VCaP (cell line): ENCODE measurements around the gene CCDC47.

Experiments used
- H3K27ac ChIP-seq: fragments of 450-650 bp; 2 replicates; pipeline ENCODE4 v1.5.1; 2017
- TF ChIP-seq, protein P1 (sequence below): fragments of 450-650 bp; conservative IDR thresholded peaks from 2 replicates; pipeline ENCODE4 v1.5.1; 2017; ENCODE audit warnings: mild to moderate bottlenecking, moderate library complexity

The CCDC47 gene

DNA sequence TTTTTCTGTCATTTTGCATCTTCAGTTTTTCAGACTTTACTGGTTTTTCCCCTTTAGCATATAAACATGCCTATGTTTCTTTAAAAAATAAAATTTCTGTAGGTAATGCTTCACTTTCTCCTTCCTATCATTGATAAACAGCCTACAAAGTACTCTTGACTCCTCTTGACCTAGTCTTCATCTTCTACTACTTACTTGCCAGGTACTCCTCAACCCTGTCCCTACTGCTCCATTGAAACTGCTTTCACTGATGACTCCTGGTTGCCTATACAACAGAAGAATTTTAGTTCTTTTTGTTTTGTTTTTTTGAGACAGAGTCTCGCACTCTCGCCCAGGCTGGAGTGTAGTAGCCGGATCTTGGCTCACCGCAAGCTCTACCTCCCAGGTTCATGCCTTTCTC lies 7.5 kb upstream of the CCDC47 start:
- peak overlapping the region; percentile 30 for H3K27ac ChIP-seq
- TF ChIP-seq, protein P1, sequence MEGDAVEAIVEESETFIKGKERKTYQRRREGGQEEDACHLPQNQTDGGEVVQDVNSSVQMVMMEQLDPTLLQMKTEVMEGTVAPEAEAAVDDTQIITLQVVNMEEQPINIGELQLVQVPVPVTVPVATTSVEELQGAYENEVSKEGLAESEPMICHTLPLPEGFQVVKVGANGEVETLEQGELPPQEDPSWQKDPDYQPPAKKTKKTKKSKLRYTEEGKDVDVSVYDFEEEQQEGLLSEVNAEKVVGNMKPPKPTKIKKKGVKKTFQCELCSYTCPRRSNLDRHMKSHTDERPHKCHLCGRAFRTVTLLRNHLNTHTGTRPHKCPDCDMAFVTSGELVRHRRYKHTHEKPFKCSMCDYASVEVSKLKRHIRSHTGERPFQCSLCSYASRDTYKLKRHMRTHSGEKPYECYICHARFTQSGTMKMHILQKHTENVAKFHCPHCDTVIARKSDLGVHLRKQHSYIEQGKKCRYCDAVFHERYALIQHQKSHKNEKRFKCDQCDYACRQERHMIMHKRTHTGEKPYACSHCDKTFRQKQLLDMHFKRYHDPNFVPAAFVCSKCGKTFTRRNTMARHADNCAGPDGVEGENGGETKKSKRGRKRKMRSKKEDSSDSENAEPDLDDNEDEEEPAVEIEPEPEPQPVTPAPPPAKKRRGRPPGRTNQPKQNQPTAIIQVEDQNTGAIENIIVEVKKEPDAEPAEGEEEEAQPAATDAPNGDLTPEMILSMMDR, result no peak

DNA sequence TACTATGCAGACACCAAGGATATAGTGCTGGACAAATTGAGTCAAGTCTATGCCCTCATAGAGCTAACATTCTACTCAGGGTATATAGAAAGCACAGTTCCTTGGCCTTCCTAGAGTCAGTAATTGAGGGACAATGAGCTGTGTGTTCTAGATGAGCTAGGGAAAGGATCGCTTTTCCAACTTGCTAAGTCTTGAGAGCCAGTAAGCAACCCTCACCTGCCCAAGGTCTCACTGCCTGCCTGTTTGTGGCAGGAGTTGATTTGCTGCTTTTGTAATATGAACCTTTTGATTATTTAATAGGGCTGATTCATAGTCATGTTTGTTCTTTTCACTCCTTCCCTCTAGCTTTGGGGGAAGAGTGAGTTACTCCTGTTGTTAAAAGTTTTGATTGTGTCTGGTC lies 7.1 kb upstream of the CCDC47 start:
- H3K27ac ChIP-seq, result peak overlapping the region; percentile 30
- TF ChIP-seq, protein P1, result no peak

DNA sequence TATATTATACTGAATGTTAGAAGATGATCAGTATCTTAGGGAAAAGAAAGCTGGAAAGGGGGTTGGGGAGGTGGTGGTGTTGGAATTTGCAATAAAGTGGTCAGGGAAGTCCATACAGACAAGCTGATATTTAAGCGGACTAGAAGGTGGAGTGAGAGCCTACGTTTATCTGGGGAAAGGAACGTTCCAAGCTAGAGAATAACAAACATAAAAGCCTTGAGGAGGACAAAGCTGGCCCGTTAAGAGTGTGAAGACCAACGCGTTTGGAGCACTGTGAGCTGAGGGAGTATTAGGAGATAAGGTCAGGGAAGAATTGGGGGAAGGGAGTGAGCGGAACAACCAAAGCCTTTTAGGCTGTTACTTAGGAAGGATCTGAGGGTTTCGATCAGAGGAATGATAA lies 2.0 kb upstream of the CCDC47 start:
- peak overlapping the region; percentile 98 for H3K27ac ChIP-seq
- TF ChIP-seq, protein P1, result no peak

DNA sequence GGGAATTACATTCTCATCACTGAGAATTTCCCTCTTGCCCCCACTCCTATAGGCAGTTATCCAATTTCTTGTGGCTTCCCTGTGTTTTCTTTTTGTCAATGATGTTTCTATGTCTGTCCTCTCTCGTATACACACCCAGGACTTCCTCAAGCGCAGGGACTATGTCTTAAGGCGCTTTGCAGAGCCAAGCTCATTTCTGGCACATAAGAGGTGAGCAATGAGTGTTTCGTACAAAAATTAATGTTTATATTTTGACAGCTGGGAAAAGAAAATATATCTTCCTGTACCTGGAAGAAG lies 1.5 kb upstream of the CCDC47 start:
- H3K27ac ChIP-seq, result peak overlapping the region; percentile 98
- TF ChIP-seq, protein P1, result no peak

DNA sequence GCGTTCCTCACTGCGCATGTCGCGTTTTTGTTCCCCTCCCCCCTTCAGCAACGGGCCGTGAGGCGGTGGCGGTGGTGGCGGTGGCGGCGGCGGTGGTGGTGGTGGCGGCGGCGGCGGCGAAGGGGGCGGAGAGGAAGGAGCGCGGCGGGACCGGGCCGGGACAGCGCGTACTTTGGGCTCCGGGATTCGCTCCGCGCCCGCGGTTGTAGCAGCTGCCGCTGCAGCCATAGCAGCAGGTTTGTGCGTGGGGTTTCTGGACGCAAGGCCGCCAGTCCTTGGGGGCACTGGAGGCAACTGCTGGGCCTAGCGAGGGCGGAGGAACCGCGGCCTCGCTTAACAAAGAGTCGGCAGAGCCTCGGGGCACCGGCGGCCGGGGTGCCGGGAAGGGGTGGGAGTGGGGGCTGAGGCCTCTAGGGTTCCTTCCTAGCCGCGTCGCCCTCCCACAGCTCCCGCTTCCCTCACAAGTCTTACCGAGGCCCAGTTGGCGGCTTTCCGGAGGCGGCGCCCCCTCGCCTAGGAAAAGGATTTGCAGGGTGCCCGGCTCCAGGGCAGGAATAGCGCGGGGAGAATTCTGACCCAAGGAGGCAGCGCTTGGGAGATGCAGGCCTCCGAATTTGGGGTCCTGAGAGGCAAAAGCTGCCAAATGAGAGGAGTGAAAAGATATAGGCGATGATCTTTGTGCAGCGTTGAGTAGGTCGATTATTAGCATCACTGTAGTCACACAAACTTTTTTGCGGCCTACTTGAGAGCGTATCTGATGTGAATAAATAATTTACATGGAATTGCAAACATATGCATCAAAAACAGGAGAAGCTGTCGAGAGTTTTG lies 958 bp upstream of the CCDC47 start, which contains the start of gene DDX42:
Gene DDX42 (plus strand): TSS at position 30 of the 828 bp plus-strand sequence. CDS start 12,880 bp downstream, outside the sequence.
- peak within 1 kb of the TSS; percentile 98 for H3K27ac ChIP-seq
- TF ChIP-seq, protein P1, result peak; percentile 22; the same call in 1 of the 2 replicates

DNA sequence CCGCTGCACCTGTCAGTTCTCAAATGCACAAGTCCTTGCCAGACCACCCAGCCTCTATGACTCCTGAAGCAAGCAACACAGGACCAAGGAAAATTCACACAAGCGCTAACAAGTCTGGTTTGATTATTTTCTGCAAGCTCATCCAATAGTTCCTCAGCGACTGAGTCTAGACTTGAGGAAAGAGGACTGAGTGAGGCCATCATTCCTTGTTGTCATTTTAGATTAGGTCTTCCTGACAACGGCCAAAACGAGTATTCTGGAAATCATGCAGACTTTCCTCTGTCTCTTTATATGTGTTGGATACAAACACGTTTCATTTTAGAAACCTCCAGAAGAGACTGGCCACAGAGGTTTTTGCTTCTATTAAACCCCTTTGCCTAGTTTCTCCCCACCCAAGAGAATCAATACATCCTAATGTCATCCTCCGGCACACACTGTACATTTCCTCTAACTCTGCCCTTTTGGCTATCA lies 561 bp downstream of the CCDC47 start:
- TF ChIP-seq, protein P1, result no peak
- peak overlapping the region; percentile 98 for H3K27ac ChIP-seq

DNA sequence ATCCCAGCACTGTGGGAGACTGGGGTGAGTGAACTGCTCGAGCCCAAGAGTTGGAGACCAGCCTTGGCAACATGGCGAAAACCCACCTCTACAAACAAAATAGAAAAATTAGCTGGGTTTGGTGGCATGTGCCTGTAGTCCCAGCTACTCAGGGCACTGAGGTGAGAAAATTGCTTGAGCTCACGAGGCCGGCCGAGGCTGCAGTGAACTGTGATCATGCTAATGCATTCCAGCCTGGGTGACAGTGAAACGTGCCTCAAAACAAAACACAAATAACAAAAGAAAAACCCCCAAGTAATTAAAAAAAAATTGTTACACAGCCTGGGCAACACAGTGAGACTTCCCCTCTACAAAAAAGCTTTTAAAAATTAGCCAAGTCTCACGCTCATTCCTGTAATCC lies 5.0 kb downstream of the CCDC47 start:
- H3K27ac ChIP-seq, result no peak overlapping the region
- TF ChIP-seq, protein P1, result no peak
